ENCODE results near the gene KIF16B.

DNA sequence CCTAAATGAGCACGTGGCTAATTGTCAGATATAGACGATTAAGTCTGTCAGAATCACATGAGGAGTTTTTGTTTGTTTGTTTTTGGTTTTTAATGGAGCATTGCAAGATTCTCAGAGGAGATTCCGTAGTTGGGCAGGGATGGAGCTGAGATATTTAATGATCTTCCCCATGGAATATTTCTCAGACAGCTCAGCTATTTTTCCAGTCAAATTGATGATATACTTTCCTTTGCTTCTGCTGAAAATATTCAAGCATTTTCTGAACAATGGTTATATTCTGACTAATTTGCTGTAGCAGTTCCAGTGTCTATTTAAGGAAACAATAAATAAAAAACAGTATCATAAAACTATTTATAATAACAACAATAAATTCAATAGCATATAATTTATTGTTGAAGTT is 348.4 kb downstream of the KIF16B start:
- TF ChIP-seq CTCF (conservative IDR thresholded peaks at IDR 0.05) (no peak), ZFX (IDR thresholded peaks at IDR 0.05) (no peak)

Data from C4-2B (cell line).